Activated CD4-positive, alpha-beta T cell treated with anti-CD3 and anti-CD28 coated beads for 24 hours (primary cell): ENCODE results near the gene SYF2.
"Not testable (repeated sequence)": the region's sequence is repeated elsewhere in the genome, so short reads cannot be mapped to it uniquely, and the experiment has no call there.

Experiments
- DNase-seq, 2 donors: peaks; one replicate each; pipeline ENCODE4 v3.0.0-alpha.2; 2020; ENCODE audit warnings: low read depth in 2 of 2

The SYF2 gene

GRCh38 chr1:25206201-25206600, 26.1 kb downstream of the SYF2 start:
- no peak for DNase-seq

GRCh38 chr1:25205786-25206185, 26.5 kb downstream of the SYF2 start:
- no peak for DNase-seq

- DNase-seq, result no peak
Observed at GRCh38 chr1:25204797-25205480, 27.4 kb downstream of the SYF2 start.

- DNase-seq, result no peak
Observed at GRCh38 chr1:25201006-25201405, 31.3 kb downstream of the SYF2 start.

- DNase-seq, result no peak
Observed at GRCh38 chr1:25199819-25200620, 32.3 kb downstream of the SYF2 start.

GRCh38 chr1:25198663-25199252, 33.5 kb downstream of the SYF2 start:
- DNase-seq, result no peak

GRCh38 chr1:25197982-25198662, 34.2 kb downstream of the SYF2 start:
- no peak for DNase-seq

- no peak for DNase-seq
Observed at GRCh38 chr1:25197235-25197975, 34.9 kb downstream of the SYF2 start.

- no peak for DNase-seq
Observed at GRCh38 chr1:25196830-25197229, 35.5 kb downstream of the SYF2 start.

GRCh38 chr1:25195835-25196234, 36.5 kb downstream of the SYF2 start:
- DNase-seq, result no peak

GRCh38 chr1:25194572-25195020, 37.7 kb downstream of the SYF2 start:
- DNase-seq, result no peak

GRCh38 chr1:25194054-25194453, 38.2 kb downstream of the SYF2 start:
- DNase-seq, result no peak

GRCh38 chr1:25193229-25193628, 39.1 kb downstream of the SYF2 start:
- no peak for DNase-seq

- DNase-seq, result no peak
Observed at GRCh38 chr1:25192154-25192553, 40.1 kb downstream of the SYF2 start.

- no peak for DNase-seq
Observed at GRCh38 chr1:25190260-25190659, 42.0 kb downstream of the SYF2 start.

GRCh38 chr1:25187904-25188303, 44.4 kb downstream of the SYF2 start:
- DNase-seq, result not testable (repeated sequence)

- DNase-seq, result no peak
Observed at GRCh38 chr1:25187077-25187476, 45.2 kb downstream of the SYF2 start.

- no peak for DNase-seq
Observed at GRCh38 chr1:25186161-25187007, 45.9 kb downstream of the SYF2 start.

- DNase-seq, result no peak
Observed at GRCh38 chr1:25185409-25186160, 46.7 kb downstream of the SYF2 start.
